Mononuclear cell (primary cell): ENCODE measurements around the gene NEMP2. TPM values are rescaled to one million over a fixed set of nuclear protein-coding genes. Genes with fewer than 3 reads are reported as not detected.

Experiments
- total RNA-seq: library from RNA; depleted of rRNA; stranded (reverse); fragments of >200 nt; gene quantifications from one replicate; pipeline ENCODE4 v1.2.3, GENCODE V29; 2012

NEMP2 gene
- total RNA-seq, 1 donor: 6.8 TPM

Other genes starting within 250 kb of the NEMP2 start
- 2.0 TPM for gene HIBCH, start 214.9 kb downstream of the NEMP2 start, total RNA-seq
- 2.2 TPM for gene INPP1, start 191.1 kb downstream of the NEMP2 start, total RNA-seq
- gene MFSD6, start 126.4 kb downstream of the NEMP2 start, total RNA-seq: 77.1 TPM
- 36.0 TPM for gene NAB1, start 114.4 kb upstream of the NEMP2 start, total RNA-seq